Measurements from ENCODE around the gene CHCHD4.
"Not testable (repeated sequence)": the region's sequence is repeated elsewhere in the genome, so short reads cannot be mapped to it uniquely, and the experiment has no call there.

CHCHD4 gene

GRCh38 chr3:14119651-14120050 lies 5.0 kb downstream of the CHCHD4 start:
- no peak for DNase-seq

- DNase-seq: no peak
These were observed 6.0 kb downstream of the CHCHD4 start for GRCh38 chr3:14118400-14119381.

- DNase-seq: no peak
These were observed 6.9 kb downstream of the CHCHD4 start for GRCh38 chr3:14117468-14118399.

GRCh38 chr3:14113965-14114635 lies 10.6 kb downstream of the CHCHD4 start:
- DNase-seq: no peak

GRCh38 chr3:14110699-14111098 lies 14.0 kb downstream of the CHCHD4 start:
- no peak for DNase-seq

- DNase-seq: not testable (repeated sequence)
These were observed 14.8 kb downstream of the CHCHD4 start for GRCh38 chr3:14109821-14110220.

- DNase-seq: no peak
These were observed 26.9 kb downstream of the CHCHD4 start for GRCh38 chr3:14097616-14098391.

GRCh38 chr3:14096742-14097141 lies 27.9 kb downstream of the CHCHD4 start:
- no peak for DNase-seq

GRCh38 chr3:14093831-14094230 lies 30.8 kb downstream of the CHCHD4 start:
- no peak for DNase-seq

GRCh38 chr3:14092464-14092863 lies 32.2 kb downstream of the CHCHD4 start:
- no peak for DNase-seq

GRCh38 chr3:14091959-14092358 lies 32.7 kb downstream of the CHCHD4 start:
- DNase-seq: not testable (repeated sequence)

- not testable (repeated sequence) for DNase-seq
These were observed 37.2 kb downstream of the CHCHD4 start for GRCh38 chr3:14087461-14087860.

- no peak for DNase-seq
These were observed 42.5 kb downstream of the CHCHD4 start for GRCh38 chr3:14082108-14082657.

- no peak for DNase-seq
These were observed 47.4 kb downstream of the CHCHD4 start for GRCh38 chr3:14077310-14077709.

- not testable (repeated sequence) for DNase-seq
These were observed 49.4 kb downstream of the CHCHD4 start for GRCh38 chr3:14075233-14075632.

- DNase-seq: no peak
These were observed 59.8 kb downstream of the CHCHD4 start for GRCh38 chr3:14064910-14065309.

- no peak for DNase-seq
These were observed 61.5 kb downstream of the CHCHD4 start for GRCh38 chr3:14063152-14063551.
